Liver (tissue), 9 donors: ENCODE data around the gene PTPRN2. TPM values are rescaled to one million over a fixed set of nuclear protein-coding genes. Genes with fewer than 3 reads are reported as not detected.

Source experiments
- DNase-seq: peaks from one replicate; pipeline ENCODE4 v3.0.0-alpha.2; 2017; ENCODE audit warnings: low spot score
- H3K27ac ChIP-seq, 2 donors: one replicate each; pipeline ENCODE4 v1.7.0; 2013; ENCODE audit warnings: inconsistent platforms in 2 of 2, low read length in 2 of 2, control low read depth in 1 of 2, low read depth in 1 of 2, mild to moderate bottlenecking in 1 of 2
- H3K27me3 ChIP-seq, 4 donors: one replicate each; pipeline versions ENCODE4 v1.6.1 to v1.7.0; 2013; ENCODE audit warnings: low read length in 3 of 4, inconsistent platforms in 1 of 4, mild to moderate bottlenecking in 1 of 4, moderate library complexity in 1 of 4; ENCODE audit not compliant: control insufficient read depth in 4 of 4, insufficient read depth in 4 of 4
- H3K36me3 ChIP-seq, 4 donors: one replicate each; pipeline versions ENCODE4 v1.6.1 to v1.7.0; 2013; ENCODE audit warnings: low read length in 3 of 4, mild to moderate bottlenecking in 3 of 4, low read depth in 1 of 4, moderate library complexity in 1 of 4; ENCODE audit not compliant: control insufficient read depth in 4 of 4, insufficient read depth in 3 of 4
- H3K4me1 ChIP-seq, 4 donors: one replicate each; pipeline versions ENCODE4 v1.6.1 to v1.7.0; 2013; ENCODE audit warnings: low read length in 3 of 4, mild to moderate bottlenecking in 3 of 4, moderate library complexity in 1 of 4; ENCODE audit not compliant: control insufficient read depth in 4 of 4, insufficient read depth in 4 of 4
- H3K4me3 ChIP-seq, 3 donors: one replicate each; pipeline versions ENCODE4 v1.6.1 to v1.7.0; 2013; ENCODE audit warnings: low read length in 3 of 3, control low read depth in 1 of 3, low read depth in 1 of 3, mild to moderate bottlenecking in 1 of 3
- H3K9ac ChIP-seq, 2 donors: one replicate each; pipeline ENCODE4 v1.7.0; 2013; ENCODE audit warnings: low read length in 2 of 2, mild to moderate bottlenecking in 2 of 2, moderate library complexity in 2 of 2, control low read depth in 1 of 2, low read depth in 1 of 2
- H3K9me3 ChIP-seq, 4 donors: one replicate each; pipeline versions ENCODE4 v1.6.1 to v1.7.0; 2013; ENCODE audit warnings: low read length in 3 of 4; ENCODE audit not compliant: control insufficient read depth in 4 of 4
- CTCF ChIP-seq: fragments of 150-350 bp; IDR thresholded peaks from 2 replicates; pipeline ENCODE4 v1.5.1; 2017; ENCODE audit warnings: improper control_type of control experiment, low read depth, low read length; ENCODE audit not compliant: missing input control
- EGR1 ChIP-seq, 2 donors: IDR thresholded peaks; 2 replicates each; pipeline ENCODE4 v1.6.1; 2016 to 2018; ENCODE audit warnings: antibody characterized with exemption in 2 of 2, low read depth in 2 of 2
- FOXA1 ChIP-seq: IDR thresholded peaks from 2 replicates; pipeline ENCODE4 v1.6.1; 2016; ENCODE audit warnings: antibody characterized with exemption
- FOXA2 ChIP-seq: IDR thresholded peaks from 2 replicates; pipeline ENCODE4 v1.6.1; 2016; ENCODE audit warnings: antibody characterized with exemption
- GABPA ChIP-seq, 2 donors: IDR thresholded peaks in 1 of 2; conservative IDR thresholded peaks in 1 of 2; 2 replicates each; pipeline ENCODE4 v1.6.1; 2016; ENCODE audit warnings: antibody characterized with exemption in 2 of 2, mild to moderate bottlenecking in 1 of 2, moderate library complexity in 1 of 2
- HNF4A ChIP-seq, 2 donors: conservative IDR thresholded peaks; 2 replicates each; pipeline ENCODE4 v1.6.1; 2016; ENCODE audit warnings: antibody characterized with exemption in 2 of 2, mild to moderate bottlenecking in 2 of 2
- HNF4G ChIP-seq: IDR thresholded peaks from 2 replicates; pipeline ENCODE4 v1.6.1; 2016; ENCODE audit warnings: antibody characterized with exemption
- JUND ChIP-seq, 2 donors: IDR thresholded peaks; 2 replicates each; pipeline ENCODE4 v1.6.1; 2016; ENCODE audit warnings: antibody characterized with exemption in 2 of 2
- NR2F2 ChIP-seq: IDR thresholded peaks from 2 replicates; pipeline ENCODE4 v1.6.1; 2016; ENCODE audit warnings: antibody characterized with exemption
- RAD21 ChIP-seq, 2 donors: IDR thresholded peaks; 2 replicates each; pipeline ENCODE4 v1.6.1; 2016; ENCODE audit warnings: antibody characterized with exemption in 2 of 2, mild to moderate bottlenecking in 2 of 2
- REST ChIP-seq: IDR thresholded peaks from 2 replicates; pipeline ENCODE4 v1.6.1; 2016; ENCODE audit warnings: antibody characterized with exemption, mild to moderate bottlenecking
- RXRA ChIP-seq, 2 donors: IDR thresholded peaks; 2 replicates each; pipeline ENCODE4 v1.6.1; 2017 to 2018; ENCODE audit warnings: antibody characterized with exemption in 2 of 2, mild to moderate bottlenecking in 1 of 2
- SP1 ChIP-seq: IDR thresholded peaks from 2 replicates; pipeline ENCODE4 v1.6.1; 2018; ENCODE audit warnings: antibody characterized with exemption, mild to moderate bottlenecking
- TAF1 ChIP-seq: conservative IDR thresholded peaks from 2 replicates; pipeline ENCODE4 v1.6.1; 2016; ENCODE audit warnings: antibody characterized with exemption, mild to moderate bottlenecking
- YY1 ChIP-seq: IDR thresholded peaks from 2 replicates; pipeline ENCODE4 v1.6.1; 2016; ENCODE audit warnings: antibody characterized with exemption, mild to moderate bottlenecking
- WGBS: extraction: QIAGEN DNeasy Blood & Tissue Kit; methylation state at CpG from one replicate; pipeline ENCODE4 v1.1.7; 2013; 5-methylcytosine and 5-hydroxymethylcytosine counted together
- polyA plus RNA-seq, 2 donors: library from polyadenylated mRNA; stranded (reverse) in 1 of 2; unstranded in 1 of 2; fragments of 200-250 nt in 1 of 2; fragments of >200 nt in 1 of 2; fragmentation: Nextera tagmentation in 1 of 2; extraction: Ambion mirVana in 1 of 2; gene quantifications; one replicate each; pipeline versions ENCODE4 v1.2.1 to v1.2.3, GENCODE V29; 2013 to 2015
- total RNA-seq, 2 donors: library from RNA; depleted of rRNA; stranded (reverse); fragments of >200 nt; gene quantifications; one replicate each; pipeline ENCODE4 v1.2.3, GENCODE V29; 2014
- TF ChIP-seq, protein P1 (sequence below): IDR thresholded peaks from 2 replicates; pipeline ENCODE4 v1.6.1; 2016; ENCODE audit warnings: antibody characterized with exemption
- TF ChIP-seq, protein P2 (sequence below): IDR thresholded peaks from 2 replicates; pipeline ENCODE4 v1.6.1; 2016; ENCODE audit warnings: antibody characterized with exemption
- TF ChIP-seq, protein P3 (sequence below): IDR thresholded peaks from 2 replicates; pipeline ENCODE4 v1.6.1; 2016; ENCODE audit warnings: antibody characterized with exemption
- donor health status: healthy.
- donor health status: healthy.
- donor health status: healthy.
- donor health status: healthy.
- donor health status: healthy.

Gene PTPRN2
- total and polyA plus RNA-seq, 4 donors = 0.75 to 1.9 (median 1.1) TPM

DNA sequence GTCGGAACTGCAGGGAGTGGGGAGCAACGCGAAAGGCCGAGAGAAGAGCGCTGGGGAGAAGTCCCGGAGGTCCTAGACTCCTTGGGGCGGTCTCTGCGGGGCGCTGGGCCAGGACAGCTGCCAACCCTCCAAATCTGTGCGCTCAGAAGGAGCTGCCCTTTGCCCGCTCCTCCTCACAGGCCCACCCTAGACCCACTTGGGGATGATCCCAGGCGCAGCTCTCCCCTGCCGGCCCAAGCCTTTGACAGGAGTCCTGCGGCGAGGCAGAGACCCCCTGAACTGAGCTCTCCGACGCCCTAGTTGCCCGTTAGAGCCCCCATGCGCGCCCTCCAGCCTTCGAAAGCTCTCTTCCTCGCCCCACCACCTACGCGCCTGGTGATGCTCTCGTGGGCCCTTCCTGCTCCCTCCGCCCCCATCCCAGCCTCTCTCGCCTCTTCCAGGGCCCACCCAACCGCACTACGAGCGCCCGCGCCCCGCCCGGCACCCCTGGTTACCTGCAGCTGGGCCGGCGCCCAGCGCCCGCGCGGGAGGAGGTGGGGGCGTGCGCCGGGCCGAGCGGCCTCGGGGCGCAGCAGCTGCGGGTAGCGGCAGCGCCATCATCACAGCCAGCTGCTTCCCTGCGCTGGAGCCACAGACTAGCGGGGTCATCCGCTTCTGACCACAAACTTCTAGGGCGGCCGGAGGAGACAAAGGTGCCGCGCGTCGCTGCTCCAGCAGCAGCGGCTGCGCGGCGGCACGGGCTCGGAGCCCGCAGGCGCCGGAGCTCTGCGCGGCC is 897.4 kb downstream of the PTPRN2 start:
- Histone ChIP-seq H3K9me3 (no peaks in the 10 kb centered on the region), H3K4me3 (peak overlapping the region in 1 of 3 donors; percentile 41), H3K27ac (no peak overlapping the region), H3K4me1 (peaks cover 4 to 22% (median 10%) of the 10 kb centered on the region in 4 donors), H3K36me3 (no peaks in the 10 kb centered on the region), H3K27me3 (peaks cover 0 to 39% (median 11%) of the 10 kb centered on the region in 4 donors), H3K9ac (no peak overlapping the region)
- no peak for TF ChIP-seq SP1
- no peak for TF ChIP-seq CTCF
- no peak for TF ChIP-seq REST
- TF ChIP-seq YY1 = no peak
- no peak for TF ChIP-seq RXRA (IDR thresholded peaks at IDR 0.05)
- TF ChIP-seq, protein P1, sequence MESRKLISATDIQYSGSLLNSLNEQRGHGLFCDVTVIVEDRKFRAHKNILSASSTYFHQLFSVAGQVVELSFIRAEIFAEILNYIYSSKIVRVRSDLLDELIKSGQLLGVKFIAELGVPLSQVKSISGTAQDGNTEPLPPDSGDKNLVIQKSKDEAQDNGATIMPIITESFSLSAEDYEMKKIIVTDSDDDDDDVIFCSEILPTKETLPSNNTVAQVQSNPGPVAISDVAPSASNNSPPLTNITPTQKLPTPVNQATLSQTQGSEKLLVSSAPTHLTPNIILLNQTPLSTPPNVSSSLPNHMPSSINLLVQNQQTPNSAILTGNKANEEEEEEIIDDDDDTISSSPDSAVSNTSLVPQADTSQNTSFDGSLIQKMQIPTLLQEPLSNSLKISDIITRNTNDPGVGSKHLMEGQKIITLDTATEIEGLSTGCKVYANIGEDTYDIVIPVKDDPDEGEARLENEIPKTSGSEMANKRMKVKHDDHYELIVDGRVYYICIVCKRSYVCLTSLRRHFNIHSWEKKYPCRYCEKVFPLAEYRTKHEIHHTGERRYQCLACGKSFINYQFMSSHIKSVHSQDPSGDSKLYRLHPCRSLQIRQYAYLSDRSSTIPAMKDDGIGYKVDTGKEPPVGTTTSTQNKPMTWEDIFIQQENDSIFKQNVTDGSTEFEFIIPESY = no peak
- no peak for TF ChIP-seq HNF4G
- no peak for TF ChIP-seq RAD21 (IDR thresholded peaks at IDR 0.05)
- no peak for TF ChIP-seq EGR1 (IDR thresholded peaks at IDR 0.05; ENCODE audit: low read depth in 2 of 2)
- no peak for TF ChIP-seq GABPA (IDR thresholded peaks at IDR 0.05 in 1 of 2, conservative IDR thresholded peaks at IDR 0.05 in 1 of 2)
- no peak for TF ChIP-seq NR2F2
- TF ChIP-seq HNF4A (conservative IDR thresholded peaks at IDR 0.05) = no peak
- TF ChIP-seq FOXA2 = no peak
- TF ChIP-seq FOXA1 = no peak
- TF ChIP-seq TAF1 = no peak
- TF ChIP-seq, protein P2, sequence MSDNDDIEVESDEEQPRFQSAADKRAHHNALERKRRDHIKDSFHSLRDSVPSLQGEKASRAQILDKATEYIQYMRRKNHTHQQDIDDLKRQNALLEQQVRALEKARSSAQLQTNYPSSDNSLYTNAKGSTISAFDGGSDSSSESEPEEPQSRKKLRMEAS = no peak
- TF ChIP-seq JUND (IDR thresholded peaks at IDR 0.05) = no peak
- TF ChIP-seq, protein P3, sequence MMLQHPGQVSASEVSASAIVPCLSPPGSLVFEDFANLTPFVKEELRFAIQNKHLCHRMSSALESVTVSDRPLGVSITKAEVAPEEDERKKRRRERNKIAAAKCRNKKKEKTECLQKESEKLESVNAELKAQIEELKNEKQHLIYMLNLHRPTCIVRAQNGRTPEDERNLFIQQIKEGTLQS = no peak
- WGBS = 3% methylated on average over 70 of the region's 70 CpGs
- DNase-seq = no peak
